ENCODE measurements around the gene IL1F10.

Gene IL1F10

DNA sequence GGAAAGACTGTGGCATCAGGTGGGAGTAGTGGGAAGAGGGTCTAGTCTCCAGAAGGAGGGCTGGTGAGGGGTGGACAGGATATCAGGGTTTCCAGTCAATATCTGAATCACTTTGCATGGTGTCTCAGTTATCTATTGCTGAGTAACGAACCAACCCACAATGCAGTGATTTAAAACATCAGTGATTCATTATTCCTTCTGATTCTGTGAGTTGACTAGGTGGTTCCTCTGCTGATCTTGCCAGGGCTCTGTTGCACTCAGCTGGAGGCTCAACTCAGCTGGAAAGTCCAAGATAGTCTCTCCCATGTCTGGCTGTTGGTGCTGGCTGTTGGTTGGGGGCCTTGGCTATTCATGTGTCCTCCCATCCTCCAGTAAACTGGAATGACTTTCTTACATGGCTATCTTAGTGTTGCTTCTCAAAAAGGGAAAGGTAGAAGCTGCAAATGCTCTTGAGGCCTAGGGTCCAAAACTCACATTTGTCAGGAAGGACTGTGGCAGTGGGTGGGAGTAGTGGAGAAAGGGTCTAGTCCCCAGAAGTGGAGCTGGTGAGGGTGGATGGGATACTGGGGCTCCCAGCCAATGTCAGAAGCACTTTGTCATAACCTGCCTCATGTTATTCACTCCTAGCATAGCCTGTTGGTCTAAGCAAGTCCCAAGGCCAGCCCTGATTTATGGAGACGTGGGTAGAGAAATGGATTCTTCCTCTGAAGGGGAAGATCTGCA lies 13.9 kb downstream of the IL1F10 start:
- ChIA-PET CTCF (interaction anchor here (1.0 to 8.9 kb wide), 3 partner anchors 56 to 309 kb away, joined by 4 to 48 read pairs (median 4); no protein-coding TSS in a partner anchor), POLR2A (no interaction called here)
- TF ChIP-seq CTCF (IDR thresholded peaks at IDR 0.05; ENCODE audit: control extremely low read depth, extremely low read depth, low read depth, missing control alignments), result no peak
- DNase-seq (ENCODE audit: extremely low spot score), result no peak

GRCh38 chr2:113083296-113083695 lies 15.5 kb downstream of the IL1F10 start:
- no peak for DNase-seq (ENCODE audit: extremely low spot score)
- TF ChIP-seq CTCF (IDR thresholded peaks at IDR 0.05; ENCODE audit: control extremely low read depth, extremely low read depth, low read depth, missing control alignments), result no peak
- CTCF ChIA-PET, result interaction anchor here (0.6 to 8.9 kb wide), 2 partner anchors 28 to 55 kb away, joined by 3 to 48 read pairs; no protein-coding TSS in a partner anchor
- POLR2A ChIA-PET, result no interaction called here

GRCh38 chr2:113084249-113085000 lies 16.7 kb downstream of the IL1F10 start:
- POLR2A ChIA-PET, result no interaction called here
- DNase-seq (ENCODE audit: extremely low spot score), result no peak
- TF ChIP-seq CTCF (IDR thresholded peaks at IDR 0.05; ENCODE audit: control extremely low read depth, extremely low read depth, low read depth, missing control alignments), result peak; percentile 43
- CTCF ChIA-PET, result interaction anchor here (0.7 to 8.9 kb wide), 4 partner anchors 9 to 115 kb away, joined by 3 to 48 read pairs (median 4); no protein-coding TSS in a partner anchor

GRCh38 chr2:113085542-113085941 lies 17.8 kb downstream of the IL1F10 start:
- DNase-seq (ENCODE audit: extremely low spot score), result no peak
- CTCF ChIA-PET, result interaction anchor here (1.0 to 1.5 kb wide), 6 partner anchors 8 to 305 kb away, joined by 3 to 4 read pairs (median 3); partner anchors contain the start of gene IL36B
- TF ChIP-seq CTCF (IDR thresholded peaks at IDR 0.05; ENCODE audit: control extremely low read depth, extremely low read depth, low read depth, missing control alignments), result no peak
- POLR2A ChIA-PET, result no interaction called here

- DNase-seq (ENCODE audit: extremely low spot score), result no peak
- CTCF ChIA-PET, result interaction anchor here (1.0 to 1.7 kb wide), 4 partner anchors 8 to 49 kb away, joined by 3 to 6 read pairs (median 4); no protein-coding TSS in a partner anchor
- POLR2A ChIA-PET, result no interaction called here
- TF ChIP-seq CTCF (IDR thresholded peaks at IDR 0.05; ENCODE audit: control extremely low read depth, extremely low read depth, low read depth, missing control alignments), result no peak
These were observed 20.6 kb downstream of the IL1F10 start for GRCh38 chr2:113088213-113088992.

DNA sequence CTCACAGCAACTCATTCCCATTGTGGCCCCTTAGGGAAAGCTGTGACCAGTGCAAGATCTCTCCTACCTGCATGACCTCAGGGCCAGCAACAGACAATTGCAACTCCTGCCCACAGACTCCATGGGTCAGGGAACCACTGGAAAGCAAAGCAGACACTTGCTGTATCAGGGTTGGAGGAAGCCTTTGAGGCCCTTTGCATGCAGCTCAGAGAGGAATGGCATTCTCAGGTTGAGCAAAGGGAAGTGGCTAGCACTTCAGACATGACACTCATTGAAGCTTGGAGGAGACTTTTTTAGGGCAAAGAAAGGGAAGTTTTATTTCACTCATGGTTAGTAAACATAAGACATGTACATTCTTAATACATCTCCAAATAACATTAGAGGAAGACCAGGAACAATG lies 22.1 kb downstream of the IL1F10 start:
- ChIA-PET POLR2A (no interaction called here), CTCF (interaction anchor here (0.7 to 1.7 kb wide), 3 partner anchors 9 to 48 kb away, joined by 3 to 4 read pairs (median 3); no protein-coding TSS in a partner anchor)
- DNase-seq (ENCODE audit: extremely low spot score), result no peak
- no peak for TF ChIP-seq CTCF (IDR thresholded peaks at IDR 0.05; ENCODE audit: control extremely low read depth, extremely low read depth, low read depth, missing control alignments)

Data from GM10248 (cell line).